ENCODE results near the gene ELFN2. TPM values are rescaled to one million over a fixed set of nuclear protein-coding genes. Genes with fewer than 3 reads are reported as not detected.

The ELFN2 gene
- total and polyA plus RNA-seq, 4 donors = 0.62 to 6.8 (median 1.6) TPM

DNA sequence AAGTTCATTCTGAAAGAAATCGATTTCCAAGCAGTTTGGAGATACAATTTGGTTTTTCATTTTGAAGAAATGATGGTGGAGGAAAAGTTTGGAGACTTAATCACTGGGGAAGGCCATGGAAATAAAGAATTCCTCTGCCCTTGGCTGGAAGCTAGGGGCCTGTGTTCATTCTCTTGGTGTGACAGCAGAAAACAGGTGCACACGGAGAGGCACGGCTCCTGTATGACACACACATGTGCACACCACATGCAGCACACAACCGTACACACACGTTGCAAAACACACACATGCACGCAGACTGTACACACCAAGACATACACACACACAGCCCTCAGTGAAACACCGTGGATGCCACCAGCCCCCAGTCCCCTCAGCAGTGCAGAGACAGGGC is 80.8 kb downstream of the ELFN2 start:
- no peak overlapping the region for H3K9ac ChIP-seq (ENCODE audit: insufficient read depth in 1 of 2, low read length in 2 of 2)
- 76 to 80% methylated on average over 7 of the region's 7 CpGs for WGBS, 2 donors
- H3K27me3 ChIP-seq (ENCODE audit: control insufficient read depth in 3 of 3, insufficient read depth in 3 of 3, low read length in 2 of 3) = peaks cover 0 to 1% (median 0%) of the 10 kb centered on the region in 3 donors
- TF ChIP-seq, protein P1, sequence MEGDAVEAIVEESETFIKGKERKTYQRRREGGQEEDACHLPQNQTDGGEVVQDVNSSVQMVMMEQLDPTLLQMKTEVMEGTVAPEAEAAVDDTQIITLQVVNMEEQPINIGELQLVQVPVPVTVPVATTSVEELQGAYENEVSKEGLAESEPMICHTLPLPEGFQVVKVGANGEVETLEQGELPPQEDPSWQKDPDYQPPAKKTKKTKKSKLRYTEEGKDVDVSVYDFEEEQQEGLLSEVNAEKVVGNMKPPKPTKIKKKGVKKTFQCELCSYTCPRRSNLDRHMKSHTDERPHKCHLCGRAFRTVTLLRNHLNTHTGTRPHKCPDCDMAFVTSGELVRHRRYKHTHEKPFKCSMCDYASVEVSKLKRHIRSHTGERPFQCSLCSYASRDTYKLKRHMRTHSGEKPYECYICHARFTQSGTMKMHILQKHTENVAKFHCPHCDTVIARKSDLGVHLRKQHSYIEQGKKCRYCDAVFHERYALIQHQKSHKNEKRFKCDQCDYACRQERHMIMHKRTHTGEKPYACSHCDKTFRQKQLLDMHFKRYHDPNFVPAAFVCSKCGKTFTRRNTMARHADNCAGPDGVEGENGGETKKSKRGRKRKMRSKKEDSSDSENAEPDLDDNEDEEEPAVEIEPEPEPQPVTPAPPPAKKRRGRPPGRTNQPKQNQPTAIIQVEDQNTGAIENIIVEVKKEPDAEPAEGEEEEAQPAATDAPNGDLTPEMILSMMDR (IDR thresholded peaks at IDR 0.05; ENCODE audit: control extremely low read depth, extremely low read depth) = no peak
- no peak overlapping the region for H3K27ac ChIP-seq (ENCODE audit: low read depth in 1 of 2, low read length in 1 of 2)
- no peaks in the 10 kb centered on the region for H3K36me3 ChIP-seq (ENCODE audit: control insufficient read depth in 4 of 4, insufficient read depth in 4 of 4, low read length in 4 of 4)
- peaks cover 0 to 16% (median 2%) of the 10 kb centered on the region in 5 donors for H3K4me1 ChIP-seq (ENCODE audit: control insufficient read depth in 5 of 5, insufficient read depth in 5 of 5, low read length in 5 of 5)
- no peaks in the 10 kb centered on the region for H3K9me3 ChIP-seq (ENCODE audit: control insufficient read depth in 4 of 4, insufficient read depth in 3 of 4, low read length in 3 of 4)
- no peak overlapping the region for H3K4me3 ChIP-seq
- ATAC-seq (ENCODE audit: insufficient read depth, low FRiP score) (no peak), DNase-seq (no peak)

DNA sequence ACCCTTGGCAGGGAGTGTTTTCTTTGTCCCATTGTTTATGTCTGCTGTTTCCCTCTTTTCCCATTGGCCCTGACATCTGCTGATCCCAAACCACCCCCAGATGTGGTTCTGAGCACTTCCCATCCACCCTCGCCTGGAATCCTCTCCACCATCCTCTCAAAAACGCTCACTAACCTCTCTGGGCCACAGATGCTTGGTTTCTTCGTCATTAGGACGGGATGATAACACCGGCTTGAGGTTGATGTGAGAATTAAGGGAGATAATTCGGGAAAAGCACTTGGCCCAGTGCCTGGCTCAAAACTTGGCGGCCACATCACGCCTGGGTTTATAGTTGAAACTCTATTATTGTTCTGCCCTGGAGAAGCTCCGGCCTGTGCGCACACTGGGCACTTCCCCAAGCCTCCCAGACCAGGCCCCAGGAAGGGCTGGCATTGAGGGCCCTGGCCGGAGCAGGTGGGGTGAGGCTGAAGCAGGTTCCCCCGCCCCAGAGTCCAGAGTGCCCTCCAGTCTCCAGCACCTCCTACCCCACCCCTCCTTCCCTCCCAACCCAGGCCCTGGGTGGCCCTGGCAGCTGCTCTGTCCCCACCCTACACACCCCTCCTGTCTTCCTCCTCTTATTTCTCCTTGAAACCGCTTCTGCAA is 81.3 kb downstream of the ELFN2 start:
- ATAC-seq (ENCODE audit: insufficient read depth, low FRiP score) = peak; percentile 19
- Histone ChIP-seq H3K4me1 (ENCODE audit: control insufficient read depth in 5 of 5, insufficient read depth in 5 of 5, low read length in 5 of 5) (peaks cover 0 to 16% (median 2%) of the 10 kb centered on the region in 5 donors), H3K9me3 (ENCODE audit: control insufficient read depth in 4 of 4, insufficient read depth in 3 of 4, low read length in 3 of 4) (no peaks in the 10 kb centered on the region), H3K9ac (ENCODE audit: insufficient read depth in 1 of 2, low read length in 2 of 2) (no peak overlapping the region), H3K36me3 (ENCODE audit: control insufficient read depth in 4 of 4, insufficient read depth in 4 of 4, low read length in 4 of 4) (no peaks in the 10 kb centered on the region), H3K4me3 (no peak overlapping the region), H3K27ac (ENCODE audit: low read depth in 1 of 2, low read length in 1 of 2) (no peak overlapping the region), H3K27me3 (ENCODE audit: control insufficient read depth in 3 of 3, insufficient read depth in 3 of 3, low read length in 2 of 3) (peaks cover 0 to 3% (median 0%) of the 10 kb centered on the region in 3 donors)
- peak; percentile 52 to 65 (median 57) for DNase-seq
- 33 to 60% methylated on average over 13 of the region's 13 CpGs for WGBS, 2 donors
- TF ChIP-seq, protein P1 (IDR thresholded peaks at IDR 0.05; ENCODE audit: control extremely low read depth, extremely low read depth) = no peak

DNA sequence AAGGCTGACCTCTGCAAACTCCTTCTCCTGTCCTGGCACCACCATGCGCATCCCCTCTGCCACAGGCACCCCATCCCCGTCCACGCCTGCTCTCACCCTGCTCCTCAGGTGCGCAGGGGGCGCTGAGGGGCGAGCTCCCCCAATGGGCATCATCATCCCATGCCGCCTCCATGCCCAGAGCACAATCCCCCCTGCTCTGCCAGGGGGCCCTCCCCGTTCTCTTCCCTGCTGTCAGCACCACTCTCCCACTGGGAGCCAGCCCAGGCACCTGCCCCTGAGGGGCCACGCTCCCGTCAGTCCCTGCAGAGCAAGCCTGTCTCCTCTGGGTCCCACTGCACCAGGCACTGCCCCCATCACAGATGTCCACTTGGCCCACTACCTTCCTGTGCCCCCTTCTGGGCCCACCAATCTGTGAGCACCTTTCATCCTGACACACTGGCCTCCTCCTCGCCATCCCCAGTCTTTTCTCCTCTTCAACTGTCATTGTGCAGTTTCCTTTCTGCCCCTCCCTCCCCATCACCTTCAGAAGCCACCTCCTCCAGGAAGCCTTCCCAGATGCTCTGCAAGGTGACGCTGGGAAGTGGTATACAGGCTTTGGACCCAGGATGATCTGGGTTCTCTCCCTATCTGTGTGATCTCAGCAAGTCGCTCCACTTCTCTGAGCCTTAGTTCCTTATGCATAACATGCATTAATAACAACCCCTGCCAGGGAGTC is 82.4 kb downstream of the ELFN2 start:
- no peak overlapping the region for H3K9ac ChIP-seq (ENCODE audit: insufficient read depth in 1 of 2, low read length in 2 of 2)
- H3K27ac ChIP-seq (ENCODE audit: low read depth in 1 of 2, low read length in 1 of 2) = no peak overlapping the region
- peaks cover 0 to 3% (median 0%) of the 10 kb centered on the region in 3 donors for H3K27me3 ChIP-seq (ENCODE audit: control insufficient read depth in 3 of 3, insufficient read depth in 3 of 3, low read length in 2 of 3)
- ATAC-seq (ENCODE audit: insufficient read depth, low FRiP score) = no peak
- H3K4me3 ChIP-seq = no peak overlapping the region
- TF ChIP-seq, protein P1 (IDR thresholded peaks at IDR 0.05; ENCODE audit: control extremely low read depth, extremely low read depth) = no peak
- no peak for DNase-seq
- no peaks in the 10 kb centered on the region for H3K36me3 ChIP-seq (ENCODE audit: control insufficient read depth in 4 of 4, insufficient read depth in 4 of 4, low read length in 4 of 4)
- no peaks in the 10 kb centered on the region for H3K9me3 ChIP-seq (ENCODE audit: control insufficient read depth in 4 of 4, insufficient read depth in 3 of 4, low read length in 3 of 4)
- H3K4me1 ChIP-seq (ENCODE audit: control insufficient read depth in 5 of 5, insufficient read depth in 5 of 5, low read length in 5 of 5) = peaks cover 0 to 16% (median 2%) of the 10 kb centered on the region in 5 donors
- 84 to 86% methylated on average over 13 of the region's 13 CpGs for WGBS, 2 donors
